Heart left ventricle (tissue), 16 donors: ENCODE measurements around the gene AK1. TPM values are rescaled to one million over a fixed set of nuclear protein-coding genes. Genes with fewer than 3 reads are reported as not detected.

ENCODE experiments used
- ATAC-seq, 4 donors: fragments of 200-7000 bp; cut with Tn5 transposase; one replicate each; pipeline ENCODE4 v1.9.1; 2020 to 2022; ENCODE audit warnings: moderate library complexity in 4 of 4, mild to moderate bottlenecking in 3 of 4, moderate number of reproducible peaks in 1 of 4
- DNase-seq, 5 donors: peaks; one replicate each; pipeline ENCODE4 v3.0.0-alpha.2; 2020
- H3K27ac ChIP-seq, 12 donors: fragments of 200-600 bp; sonication (generic) in 4 of 12; one replicate each; pipeline versions ENCODE4 v1.5.0 to v1.8.0; 2016 to 2022; ENCODE audit warnings: mild to moderate bottlenecking in 2 of 12
- H3K27me3 ChIP-seq, 9 donors: fragments of 200-600 bp; sonication (generic) in 2 of 9; one replicate each; pipeline versions ENCODE4 v1.5.1 to v1.8.0; 2016 to 2022; ENCODE audit warnings: mild to moderate bottlenecking in 3 of 9
- H3K36me3 ChIP-seq, 9 donors: fragments of 200-600 bp; sonication (generic) in 2 of 9; one replicate each; pipeline versions ENCODE4 v1.5.0 to v1.8.0; 2018 to 2022; ENCODE audit warnings: mild to moderate bottlenecking in 2 of 9
- H3K4me1 ChIP-seq, 12 donors: fragments of 200-600 bp; sonication (generic) in 4 of 12; one replicate each; pipeline versions ENCODE4 v1.5.0 to v1.8.0; 2016 to 2022; ENCODE audit warnings: mild to moderate bottlenecking in 3 of 12
- H3K4me3 ChIP-seq, 12 donors: fragments of 200-600 bp; sonication (generic) in 4 of 12; one replicate each; pipeline versions ENCODE4 v1.5.0 to v1.8.0; 2017 to 2022; ENCODE audit warnings: mild to moderate bottlenecking in 9 of 12, moderate library complexity in 4 of 12
- H3K9me3 ChIP-seq, 12 donors: fragments of 200-600 bp; sonication (generic) in 4 of 12; one replicate each; pipeline versions ENCODE4 v1.5.0 to v1.8.0; 2016 to 2022; ENCODE audit warnings: mild to moderate bottlenecking in 1 of 12
- CTCF ChIP-seq, 12 donors: fragments of 200-600 bp; sonication (generic) in 4 of 12; IDR thresholded peaks; one replicate each; pipeline versions ENCODE4 v1.5.0 to v1.8.0; 2018 to 2022; ENCODE audit warnings: antibody characterized with exemption in 12 of 12, mild to moderate bottlenecking in 5 of 12
- POLR2A ChIP-seq, 2 donors: fragments of 450-650 bp; IDR thresholded peaks; one replicate each; pipeline ENCODE4 v1.6.1; 2017; ENCODE audit warnings: antibody characterized with exemption in 2 of 2, mild to moderate bottlenecking in 2 of 2, moderate library complexity in 2 of 2
- WGBS, 4 donors: extraction: QIAGEN DNeasy Blood & Tissue Kit in 2 of 4; methylation state at CpG; one replicate each; pipeline versions ENCODE4 v1.1.5 to v1.1.7; 2013 to 2018; 5-methylcytosine and 5-hydroxymethylcytosine counted together
- intact Hi-C, 10 donors: fragments of 100-400 bp; cut with DNase I; formaldehyde crosslinking; loops; one replicate each; pipeline versions ENCODE4 v1.11.1 to v1.14.2; 2022
- polyA plus RNA-seq, 2 donors: library from polyadenylated mRNA; stranded (reverse); fragments of 200-250 nt; gene quantifications; one replicate each; pipeline ENCODE4 v1.2.3, GENCODE V29; 2013
- total RNA-seq, 9 donors: library from RNA; depleted of rRNA in 2 of 9; stranded (reverse); fragments of >200 nt in 2 of 9; fragmentation: NEBNext Ultra II Directional in 3 of 9; extraction: Animal tissue kit (Norgen Biotek cat#: 25700) in 3 of 9; gene quantifications; one replicate each; pipeline versions ENCODE4 v1.1.0 to v1.2.4, GENCODE V29; 2016 to 2023
- donor health status: ischemic (EF 13 %, LVEDD 7.1; RV severe dilation, severe dysfunction).
- donor health status: healthy with polysubstance abuse.
- donor health status: DM: no; HTN: yes; CAD: no.
- donor health status: DM: no; HTN: no; CAD: no.
- donor health status: ischemic (EF 25% LVEDD 6.9; RV normal size, moderate dysfunction).
- donor health status: ischemic (EF 25% LVEDD 5.7; RV mildly dilated, moderate dysfunction).
- donor health status: healthy.
- donor health status: DM: yes; HTN: yes; CAD: no.
- donor health status: ischemic (EF 35%, LVEDD 5.7; RV mildly dilated, moderate dysfunction).
- donor health status: nonischemic (EF 11% LVEDD 7.7; RV severe dilation, severe dysfunction).
- donor health status: DM: yes; HTN: yes; CAD: no.
- donor health status: PGD.
- donor health status: ischemic (EF 29% LVEDD 5.4; RV normal size, mild dysfunction).
- donor health status: nonischemic (EF 23%, LVEDD 6.1; RV moderate dilation, normal function).

AK1 gene
- total and polyA plus RNA-seq, 11 donors: 312 to 1,060 (median 586) TPM

- peak overlapping the region in 3 of 12 donors; percentile 16 to 51 (median 28) for H3K4me3 ChIP-seq
- peak; percentile 39 to 80 (median 54) for ATAC-seq
- 39 to 57% (median 44%) methylated on average over 6 to 17 of the region's 17 CpGs for WGBS, 4 donors
Measured at GRCh38 chr9:127903557-127904475, 26.3 kb upstream of the AK1 start.

GRCh38 chr9:127899128-127899943, 21.9 kb upstream of the AK1 start, which contains the start of gene ST6GALNAC6:
TSS of gene ST6GALNAC6 (minus strand) at chr9:127899603. CDS start at chr9:127897981, 1,622 bp downstream.
- peak; percentile 78 to 91 (median 81) for DNase-seq
- peak within 1 kb of the TSS; percentile 84 to 97 (median 93) for H3K27ac ChIP-seq
- peak; percentile 59 to 88 (median 73) for ATAC-seq
- H3K36me3 ChIP-seq: peaks cover 0 to 22% (median 19%) of the 10 kb centered on the region in 9 donors
- WGBS, 4 donors: 1 to 3% (median 1%) methylated on average over 17 to 89 of the region's 89 CpGs
- H3K4me1 ChIP-seq: peaks cover 7 to 56% (median 46%) of the 10 kb centered on the region in 12 donors
- peaks cover 0 to 3% (median 0%) of the 10 kb centered on the region in 12 donors for H3K9me3 ChIP-seq
- intact Hi-C loops: no loop called here
- TF ChIP-seq POLR2A (IDR thresholded peaks at IDR 0.05): peak in 1 of 2 donors; percentile 58
- TF ChIP-seq CTCF (IDR thresholded peaks at IDR 0.05): peak in 5 of 12 donors; percentile 7 to 30 (median 16)
- H3K4me3 ChIP-seq: peak within 1 kb of the TSS; percentile 57 to 98 (median 94)
- H3K27me3 ChIP-seq: no peaks in the 10 kb centered on the region

More at GRCh38 chr9:127903557-127904475, 26.3 kb upstream of the AK1 start:
- Histone ChIP-seq H3K36me3 (peaks cover 0 to 12% (median 11%) of the 10 kb centered on the region in 9 donors), H3K4me1 (peaks cover 9 to 62% (median 42%) of the 10 kb centered on the region in 12 donors), H3K27ac (peak overlapping the region; percentile 67 to 93 (median 81)), H3K27me3 (no peaks in the 10 kb centered on the region), H3K9me3 (no peaks in the 10 kb centered on the region)
- TF ChIP-seq POLR2A (IDR thresholded peaks at IDR 0.05) (peak in 1 of 2 donors; percentile 46), CTCF (IDR thresholded peaks at IDR 0.05) (no peak)
- intact Hi-C loops: no loop called here
- DNase-seq: peak; percentile 83 to 91 (median 87)

- DNase-seq (peak in 3 of 5 donors; percentile 65 to 74 (median 73)), ATAC-seq (peak in 3 of 4 donors; percentile 47 to 65 (median 61))
- H3K9me3 ChIP-seq: peaks cover 0 to 6% (median 0%) of the 10 kb centered on the region in 12 donors
- H3K27me3 ChIP-seq: no peaks in the 10 kb centered on the region
- WGBS, 4 donors: 10 to 22% (median 17%) methylated on average over 23 to 32 of the region's 32 CpGs
- H3K4me1 ChIP-seq: peaks cover 0 to 49% (median 38%) of the 10 kb centered on the region in 12 donors
- H3K4me3 ChIP-seq: peak overlapping the region; percentile 49 to 98 (median 94)
- TF ChIP-seq POLR2A (IDR thresholded peaks at IDR 0.05) (peak in 1 of 2 donors; percentile 10), CTCF (IDR thresholded peaks at IDR 0.05) (no peak)
- peak overlapping the region; percentile 84 to 97 (median 93) for H3K27ac ChIP-seq
- peaks cover 0 to 29% (median 27%) of the 10 kb centered on the region in 9 donors for H3K36me3 ChIP-seq
- intact Hi-C loops: no loop called here
Measured at GRCh38 chr9:127898433-127899127, 21.1 kb upstream of the AK1 start.
